Mucosa of rectum (tissue), 2 donors: ENCODE results near the gene ZBTB24.
A peak's percentile ranks its signal among the peaks of the same experiment; 100 is the strongest.
"Not testable (repeated sequence)": the region's sequence is repeated elsewhere in the genome, so short reads cannot be mapped to it uniquely, and the experiment has no call there.

Source experiments
- H3K27ac ChIP-seq, 2 donors: one replicate each; pipeline ENCODE4 v1.7.0; 2013; ENCODE audit warnings: inconsistent platforms in 2 of 2, low read depth in 2 of 2, low read length in 2 of 2
- H3K27me3 ChIP-seq, 2 donors: one replicate each; pipeline ENCODE4 v1.7.0; 2013; ENCODE audit warnings: low read length in 2 of 2; ENCODE audit not compliant: control insufficient read depth in 2 of 2, insufficient read depth in 2 of 2
- H3K36me3 ChIP-seq, 2 donors: one replicate each; pipeline ENCODE4 v1.7.0; 2013; ENCODE audit warnings: low read length in 2 of 2; ENCODE audit not compliant: control insufficient read depth in 2 of 2, insufficient read depth in 2 of 2
- H3K4me1 ChIP-seq, 2 donors: one replicate each; pipeline ENCODE4 v1.7.0; 2013; ENCODE audit warnings: low read length in 2 of 2, mild to moderate bottlenecking in 1 of 2; ENCODE audit not compliant: control insufficient read depth in 2 of 2, insufficient read depth in 2 of 2
- H3K4me3 ChIP-seq, 2 donors: one replicate each; pipeline ENCODE4 v1.7.0; 2013; ENCODE audit warnings: low read length in 2 of 2
- H3K9ac ChIP-seq, 2 donors: one replicate each; pipeline ENCODE4 v1.7.0; 2013; ENCODE audit warnings: low read length in 2 of 2, low read depth in 1 of 2, mild to moderate bottlenecking in 1 of 2
- H3K9me3 ChIP-seq, 2 donors: one replicate each; pipeline ENCODE4 v1.7.0; 2013; ENCODE audit warnings: low read length in 2 of 2; ENCODE audit not compliant: control insufficient read depth in 2 of 2
- donor health status: healthy.
- donor health status: Normal muscosa, but diverticular disease.

The ZBTB24 gene

DNA sequence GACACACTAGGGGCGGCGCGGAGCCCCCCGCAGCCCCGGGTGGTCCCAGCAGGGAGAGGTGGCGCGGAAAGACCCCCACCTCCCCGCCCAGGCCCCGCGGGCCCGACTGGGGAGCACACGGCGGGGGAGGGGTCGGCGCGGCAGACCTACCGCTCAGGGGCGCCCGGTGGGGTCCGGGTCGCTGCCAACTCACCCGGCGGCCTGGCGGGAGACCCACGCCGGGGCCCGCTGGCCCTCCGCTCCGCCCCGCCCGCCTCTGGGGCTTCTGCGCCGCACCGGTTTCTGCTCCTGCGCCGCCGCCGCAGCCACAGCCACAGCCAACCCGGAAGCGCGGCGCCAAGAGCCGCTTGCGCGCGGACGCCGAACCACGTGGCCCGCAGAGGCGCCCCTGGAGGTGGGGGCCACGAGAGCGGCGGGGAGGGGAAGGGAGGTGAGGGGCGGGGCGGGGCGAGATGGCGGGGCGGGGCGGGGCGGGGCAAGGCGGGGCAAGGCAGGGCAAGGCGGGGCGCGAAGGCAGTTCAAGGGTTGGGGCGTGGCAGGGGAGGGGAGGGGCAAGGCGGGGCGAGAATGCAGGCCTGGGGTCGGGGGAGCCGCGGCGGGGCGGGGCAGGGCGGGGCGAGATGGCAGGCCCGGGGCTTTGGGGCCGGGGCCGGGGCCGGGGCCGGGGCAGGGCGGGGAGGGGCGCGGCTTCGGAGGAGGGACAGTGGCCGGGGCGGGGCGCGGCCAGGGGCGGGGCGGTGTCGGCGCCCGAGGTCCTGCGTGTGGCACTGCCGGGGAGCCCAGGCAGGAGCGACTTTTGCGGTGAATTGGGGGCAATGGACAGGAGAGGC, at the start of gene ZBTB24:
Gene ZBTB24 (minus strand): TSS at position 315 of the 830 bp plus-strand sequence. CDS start 1,193 bp downstream, outside the sequence.
- no peaks in the 10 kb centered on the region for H3K9me3 ChIP-seq
- peaks cover 8 to 13% of the 10 kb centered on the region in 2 donors for H3K36me3 ChIP-seq
- H3K9ac ChIP-seq: peak within 1 kb of the TSS; percentile 85 to 89
- H3K4me1 ChIP-seq: peaks cover 16 to 40% of the 10 kb centered on the region in 2 donors
- peak within 1 kb of the TSS; percentile 76 to 87 for H3K27ac ChIP-seq
- no peaks in the 10 kb centered on the region for H3K27me3 ChIP-seq
- H3K4me3 ChIP-seq: peak within 1 kb of the TSS; percentile 67 to 92

DNA sequence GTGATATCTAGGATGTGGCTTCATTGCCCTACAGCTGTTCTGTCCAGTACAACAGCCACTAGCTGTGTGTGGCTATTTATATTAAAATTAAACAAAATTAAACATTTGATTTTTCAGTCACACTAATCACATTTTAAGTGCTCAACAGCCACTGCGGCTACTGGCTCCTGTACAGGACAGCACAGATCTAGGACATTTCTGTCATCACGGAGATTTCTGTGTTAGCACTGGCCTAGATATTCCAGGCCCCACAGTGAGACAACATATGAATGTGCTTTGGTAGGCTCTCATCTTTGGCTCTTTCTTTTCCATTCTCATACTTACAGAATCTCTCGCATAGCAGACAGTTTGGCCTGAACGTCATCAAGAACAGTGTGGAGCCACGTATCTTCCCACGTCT, 48.4 kb upstream of the ZBTB24 start:
- Histone ChIP-seq H3K36me3 (no peaks in the 10 kb centered on the region), H3K4me3 (no peak overlapping the region), H3K9me3 (no peaks in the 10 kb centered on the region), H3K27me3 (no peaks in the 10 kb centered on the region), H3K9ac (no peak overlapping the region), H3K27ac (no peak overlapping the region), H3K4me1 (no peaks in the 10 kb centered on the region)

DNA sequence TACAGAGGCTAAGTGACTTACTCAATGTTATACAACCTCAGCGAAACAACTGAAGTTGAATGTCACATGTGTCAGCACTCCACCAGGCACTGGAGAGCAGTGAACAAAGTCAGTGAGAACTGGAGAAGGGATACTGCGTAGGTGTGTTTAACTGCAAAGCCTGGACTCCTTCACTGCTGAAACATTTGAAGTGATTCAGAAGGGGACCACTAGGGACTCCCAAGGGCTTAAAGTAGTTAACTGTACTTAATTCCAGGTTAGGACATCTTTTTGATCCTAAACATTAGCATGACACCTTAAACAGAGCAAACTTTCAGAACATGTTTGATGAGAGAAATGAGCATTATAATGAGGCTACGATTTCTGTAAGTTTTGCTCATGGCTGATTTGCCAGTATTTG, 45.0 kb upstream of the ZBTB24 start:
- Histone ChIP-seq H3K9ac (no peak overlapping the region), H3K4me1 (no peaks in the 10 kb centered on the region), H3K36me3 (no peaks in the 10 kb centered on the region), H3K4me3 (no peak overlapping the region), H3K9me3 (peaks cover 0 to 3% of the 10 kb centered on the region in 2 donors), H3K27ac (no peak overlapping the region), H3K27me3 (no peaks in the 10 kb centered on the region)

DNA sequence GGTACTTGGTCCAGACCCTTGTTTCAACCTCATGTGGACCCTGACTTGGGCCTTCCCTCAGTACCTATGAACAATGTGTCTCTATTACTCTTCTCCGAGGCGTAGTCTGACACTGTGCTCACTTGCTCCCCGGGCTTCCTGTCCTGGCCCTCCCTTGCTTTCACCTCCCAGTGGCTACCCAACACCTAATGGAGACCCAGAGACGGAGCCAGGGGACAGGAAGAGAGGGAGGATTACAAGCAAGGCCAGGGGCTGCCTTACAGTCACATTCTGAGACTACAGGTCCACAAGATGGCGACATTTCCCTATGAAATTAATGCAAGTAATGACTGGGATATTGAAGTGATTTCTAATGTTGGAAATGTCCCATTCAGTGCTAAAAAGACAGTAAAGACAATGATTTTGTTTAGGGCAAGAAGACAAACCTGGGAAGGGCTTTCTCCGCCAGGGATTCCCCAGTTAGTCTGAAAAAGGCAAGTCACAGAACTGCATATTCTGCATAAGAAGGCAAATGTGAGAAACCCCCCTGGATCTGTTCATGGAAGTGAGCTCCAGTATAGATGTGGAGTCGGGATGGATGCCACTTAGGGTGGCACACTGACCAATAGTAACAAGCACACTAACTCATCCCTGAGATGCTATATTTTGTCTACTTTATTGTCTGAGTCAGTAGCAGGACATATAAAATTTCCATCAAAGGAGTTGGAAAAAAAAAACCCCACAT, 44.0 kb upstream of the ZBTB24 start:
- H3K9ac ChIP-seq: no peak overlapping the region
- H3K9me3 ChIP-seq: peaks cover 0 to 3% of the 10 kb centered on the region in 2 donors
- no peaks in the 10 kb centered on the region for H3K27me3 ChIP-seq
- H3K36me3 ChIP-seq: no peaks in the 10 kb centered on the region
- no peak overlapping the region for H3K27ac ChIP-seq
- no peaks in the 10 kb centered on the region for H3K4me1 ChIP-seq
- H3K4me3 ChIP-seq: no peak overlapping the region

- Histone ChIP-seq H3K4me3 (no peak overlapping the region), H3K9me3 (peaks cover 0 to 3% of the 10 kb centered on the region in 2 donors), H3K36me3 (no peaks in the 10 kb centered on the region), H3K27me3 (no peaks in the 10 kb centered on the region), H3K4me1 (no peaks in the 10 kb centered on the region), H3K9ac (no peak overlapping the region), H3K27ac (no peak overlapping the region)
These were observed 41.1 kb upstream of the ZBTB24 start for GRCh38 chr6:109524129-109524528.

DNA sequence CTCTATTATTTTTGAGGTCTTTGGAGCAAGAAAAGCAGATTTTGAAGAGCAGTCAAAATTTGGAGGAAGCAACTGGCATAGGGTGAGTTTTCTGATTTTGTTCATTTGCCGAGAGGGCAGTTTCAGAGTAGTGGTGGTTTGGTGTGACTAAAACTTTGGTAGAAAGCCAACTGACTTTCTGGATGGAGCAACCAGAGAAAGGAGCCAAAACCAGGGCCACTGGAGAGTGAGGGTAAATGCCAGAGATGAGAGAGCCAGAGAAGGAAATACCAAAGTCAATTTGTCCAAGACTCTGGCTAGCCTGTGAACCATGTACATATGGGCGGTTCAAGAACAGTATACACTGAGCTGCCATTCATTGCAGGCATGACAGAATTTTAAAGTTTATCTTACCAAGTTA, 40.5 kb upstream of the ZBTB24 start:
- H3K36me3 ChIP-seq: no peaks in the 10 kb centered on the region
- H3K27me3 ChIP-seq: no peaks in the 10 kb centered on the region
- H3K27ac ChIP-seq: no peak overlapping the region
- no peak overlapping the region for H3K4me3 ChIP-seq
- H3K9ac ChIP-seq: no peak overlapping the region
- peaks cover 0 to 3% of the 10 kb centered on the region in 2 donors for H3K9me3 ChIP-seq
- no peaks in the 10 kb centered on the region for H3K4me1 ChIP-seq

DNA sequence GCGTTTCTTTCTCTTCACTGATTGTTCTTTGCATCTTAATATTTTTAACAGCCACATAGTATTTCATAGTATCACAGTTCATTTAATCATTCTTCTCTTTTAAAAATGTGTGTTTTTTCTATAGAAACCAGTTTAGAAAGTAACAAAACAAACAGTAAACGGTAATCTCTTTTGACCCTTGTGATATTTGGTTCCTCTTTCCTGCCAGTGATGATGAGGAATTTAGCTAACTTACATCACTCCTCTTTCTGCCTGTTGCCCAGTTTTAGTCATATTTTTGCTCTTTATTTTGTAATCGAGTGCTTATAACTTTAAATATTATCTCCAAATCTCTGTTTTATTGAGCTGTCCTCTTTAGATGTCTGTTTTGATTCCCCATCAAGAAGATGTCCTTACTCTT, 38.1 kb upstream of the ZBTB24 start:
- Histone ChIP-seq H3K4me1 (no peaks in the 10 kb centered on the region), H3K36me3 (no peaks in the 10 kb centered on the region), H3K9me3 (peaks cover 0 to 3% of the 10 kb centered on the region in 2 donors), H3K27ac (no peak overlapping the region), H3K27me3 (no peaks in the 10 kb centered on the region), H3K4me3 (no peak overlapping the region), H3K9ac (no peak overlapping the region)

- H3K4me1 ChIP-seq, H3K9me3 ChIP-seq, H3K9ac ChIP-seq, H3K4me3 ChIP-seq, H3K27me3 ChIP-seq, H3K27ac ChIP-seq, H3K36me3 ChIP-seq: not testable (repeated sequence)
These were observed 36.6 kb upstream of the ZBTB24 start for GRCh38 chr6:109519647-109520046.

- Histone ChIP-seq H3K27ac (no peak overlapping the region), H3K4me3 (no peak overlapping the region), H3K9ac (no peak overlapping the region), H3K27me3 (no peaks in the 10 kb centered on the region), H3K4me1 (no peaks in the 10 kb centered on the region), H3K9me3 (no peaks in the 10 kb centered on the region), H3K36me3 (no peaks in the 10 kb centered on the region)
These were observed 33.9 kb upstream of the ZBTB24 start for GRCh38 chr6:109516929-109517328.

- H3K9ac ChIP-seq: no peak overlapping the region
- H3K9me3 ChIP-seq: no peaks in the 10 kb centered on the region
- H3K36me3 ChIP-seq: no peaks in the 10 kb centered on the region
- no peaks in the 10 kb centered on the region for H3K27me3 ChIP-seq
- H3K27ac ChIP-seq: no peak overlapping the region
- H3K4me1 ChIP-seq: no peaks in the 10 kb centered on the region
- peak overlapping the region in 1 of 2 donors; percentile 33 for H3K4me3 ChIP-seq
These were observed 32.9 kb upstream of the ZBTB24 start for GRCh38 chr6:109515781-109516409.
